HepG2 (cell line): ENCODE measurements around the gene HOXA10. TPM values are rescaled to one million over a fixed set of nuclear protein-coding genes. Genes with fewer than 3 reads are reported as not detected.

Experiments
- ARID5B ChIP-seq: IDR thresholded peaks from 2 replicates; pipeline ENCODE4 v1.4.0; 2020; ENCODE audit warnings: mild to moderate bottlenecking, missing genetic modification reagents
- CREM ChIP-seq, 2 experiments: sonication (generic) in 1 of 2; formaldehyde crosslinking in 1 of 2; IDR thresholded peaks; 2 replicates each; pipeline versions ENCODE4 v1.4.0 to v1.6.1; 2016 to 2020; ENCODE audit warnings: antibody characterized with exemption in 1 of 2, mild to moderate bottlenecking in 1 of 2, missing genetic modification reagents in 1 of 2
- GLI4 ChIP-seq: sonication (generic); formaldehyde crosslinking; IDR thresholded peaks from 2 replicates; pipeline ENCODE4 v1.5.1; 2020; ENCODE audit warnings: missing genetic modification reagents, mild to moderate bottlenecking, moderate library complexity, borderline replicate concordance
- KDM3A ChIP-seq: IDR thresholded peaks from 2 replicates; pipeline ENCODE4 v1.6.1; 2018; ENCODE audit warnings: low read depth, missing compliant biosample characterization
- MBNL3 ChIP-seq: fragments of 250-450 bp; sonication (Bioruptor Pico); conservative IDR thresholded peaks from 2 replicates; pipeline ENCODE4 v1.8.0; 2022; ENCODE audit warnings: mild to moderate bottlenecking, inconsistent platforms
- NKX3-1 ChIP-seq: sonication (generic); formaldehyde crosslinking; IDR thresholded peaks from 2 replicates; pipeline ENCODE4 v1.5.0; 2020; ENCODE audit warnings: missing genetic modification reagents
- SMAD9 ChIP-seq: sonication (generic); formaldehyde crosslinking; IDR thresholded peaks from 2 replicates; pipeline ENCODE4 v1.5.1; 2020; ENCODE audit warnings: mild to moderate bottlenecking, missing genetic modification reagents
- THAP7 ChIP-seq: sonication (generic); formaldehyde crosslinking; IDR thresholded peaks from 2 replicates; pipeline ENCODE4 v1.8.1; 2023; ENCODE audit warnings: mild to moderate bottlenecking, missing genetic modification reagents
- USF2 ChIP-seq, 2 experiments: sonication (generic) in 1 of 2; formaldehyde crosslinking in 1 of 2; IDR thresholded peaks; 2 replicates each; pipeline versions ENCODE4 v1.5.1 to v1.6.1; 2011 to 2020; ENCODE audit warnings: borderline replicate concordance in 1 of 2, low read depth in 1 of 2, low read length in 1 of 2, mild to moderate bottlenecking in 1 of 2, missing genetic modification reagents in 1 of 2, moderate library complexity in 1 of 2
- YEATS2 ChIP-seq: sonication (generic); formaldehyde crosslinking; IDR thresholded peaks from 2 replicates; pipeline ENCODE4 v1.4.0; 2020; ENCODE audit warnings: missing genetic modification reagents, borderline replicate concordance
- ZHX1 ChIP-seq: sonication (generic); formaldehyde crosslinking; IDR thresholded peaks from 2 replicates; pipeline ENCODE4 v1.8.1; 2022; ENCODE audit warnings: low read depth, mild to moderate bottlenecking, missing genetic modification reagents
- ZNF205 ChIP-seq: IDR thresholded peaks from 2 replicates; pipeline ENCODE4 v1.6.1; 2018; ENCODE audit warnings: missing biosample characterization, missing genetic modification reagents
- ZNF331 ChIP-seq: sonication (generic); formaldehyde crosslinking; IDR thresholded peaks from 2 replicates; pipeline ENCODE4 v1.4.0; 2020; ENCODE audit warnings: missing genetic modification reagents
- ZNF431 ChIP-seq: sonication (generic); formaldehyde crosslinking; IDR thresholded peaks from 2 replicates; pipeline ENCODE4 v1.9.0; 2022; ENCODE audit warnings: missing genetic modification reagents, low read depth, mild to moderate bottlenecking, borderline replicate concordance
- ZNF672 ChIP-seq: sonication (generic); formaldehyde crosslinking; IDR thresholded peaks from 2 replicates; pipeline ENCODE4 v1.8.1; 2022; ENCODE audit warnings: missing genetic modification reagents
- ZNF83 ChIP-seq: sonication (generic); formaldehyde crosslinking; IDR thresholded peaks from 2 replicates; pipeline ENCODE4 v1.4.0; 2020; ENCODE audit warnings: missing genetic modification reagents, mild to moderate bottlenecking, borderline replicate concordance
- ZNF891 ChIP-seq: sonication (generic); formaldehyde crosslinking; IDR thresholded peaks from 2 replicates; pipeline ENCODE4 v1.5.0; 2020; ENCODE audit warnings: mild to moderate bottlenecking, missing genetic modification reagents
- polyA plus RNA-seq, 8 experiments: library from polyadenylated mRNA; depleted of rRNA in 3 of 8; stranded (reverse) in 7 of 8; unstranded in 1 of 8; fragments of >200 nt; fragmentation: Illumina TruSeq in 4 of 8; extraction: Trizol in 4 of 8; gene quantifications; 2 replicates each; pipeline versions ENCODE4 v1.2.1 to v1.2.3, GENCODE V29; 2011 to 2016; ENCODE audit warnings: low read depth in 4 of 8, missing spikeins in 1 of 8, mixed read lengths in 1 of 8; ENCODE audit not compliant: insufficient read depth in 1 of 8
- total RNA-seq, 5 experiments: library from RNA; depleted of rRNA; stranded (reverse); fragments of >200 nt; fragmentation: Illumina TruSeq; extraction: Trizol; gene quantifications; 2 replicates each; pipeline ENCODE4 v1.2.3, GENCODE V29; 2016; ENCODE audit warnings: low read depth in 1 of 5

Gene HOXA10
- total and polyA plus RNA-seq, 2 of the 13 experiments (the other 11 are each of a cell fraction or from before 2014, with no cell fraction given) = not detected

- TF ChIP-seq ZHX1 (0 out of 2 replicates have a peak, but pooled peaks have one; percentile 39), GLI4 (CRISPR knock-in tag) (no peak), KDM3A (CRISPR knock-in tag) (peak; percentile 90; the same call in 1 of the 2 replicates), NKX3-1 (CRISPR knock-in tag) (no peak), ZNF431 (no peak), ZNF331 (no peak; the same call in 1 of the 2 replicates), THAP7 (CRISPR knock-in tag) (no peak), ARID5B (CRISPR knock-in tag) (peak; percentile 24; the same call in 1 of the 2 replicates), ZNF891 (no peak), SMAD9 (CRISPR knock-in tag) (no peak), ZNF205 (CRISPR knock-in tag) (no peak), ZNF83 (CRISPR knock-in tag) (no peak), USF2 (IDR thresholded peaks at IDR 0.05; ENCODE audit: low read depth, low read length) (no peak), USF2 (CRISPR knock-in tag; IDR thresholded peaks at IDR 0.05; ENCODE audit: borderline replicate concordance) (no peak), CREM (IDR thresholded peaks at IDR 0.05) (no peak), CREM (CRISPR knock-in tag; IDR thresholded peaks at IDR 0.05) (no peak), MBNL3 (CRISPR knock-in tag) (no peak), ZNF672 (CRISPR knock-in tag) (no peak), YEATS2 (CRISPR knock-in tag) (0 out of 2 replicates have a peak, but pooled peaks have one; percentile 44)
These were observed 13.4 kb downstream of the HOXA10 start (continued) for GRCh38 chr7:27160546-27161213.
